ENCODE results near the gene TNFRSF1A. TPM values are rescaled to one million over a fixed set of nuclear protein-coding genes. Genes with fewer than 3 reads are reported as not detected.

Gene TNFRSF1A
- total RNA-seq, 2 experiments from 2014 or later: 16.3 to 19.2 TPM

DNA sequence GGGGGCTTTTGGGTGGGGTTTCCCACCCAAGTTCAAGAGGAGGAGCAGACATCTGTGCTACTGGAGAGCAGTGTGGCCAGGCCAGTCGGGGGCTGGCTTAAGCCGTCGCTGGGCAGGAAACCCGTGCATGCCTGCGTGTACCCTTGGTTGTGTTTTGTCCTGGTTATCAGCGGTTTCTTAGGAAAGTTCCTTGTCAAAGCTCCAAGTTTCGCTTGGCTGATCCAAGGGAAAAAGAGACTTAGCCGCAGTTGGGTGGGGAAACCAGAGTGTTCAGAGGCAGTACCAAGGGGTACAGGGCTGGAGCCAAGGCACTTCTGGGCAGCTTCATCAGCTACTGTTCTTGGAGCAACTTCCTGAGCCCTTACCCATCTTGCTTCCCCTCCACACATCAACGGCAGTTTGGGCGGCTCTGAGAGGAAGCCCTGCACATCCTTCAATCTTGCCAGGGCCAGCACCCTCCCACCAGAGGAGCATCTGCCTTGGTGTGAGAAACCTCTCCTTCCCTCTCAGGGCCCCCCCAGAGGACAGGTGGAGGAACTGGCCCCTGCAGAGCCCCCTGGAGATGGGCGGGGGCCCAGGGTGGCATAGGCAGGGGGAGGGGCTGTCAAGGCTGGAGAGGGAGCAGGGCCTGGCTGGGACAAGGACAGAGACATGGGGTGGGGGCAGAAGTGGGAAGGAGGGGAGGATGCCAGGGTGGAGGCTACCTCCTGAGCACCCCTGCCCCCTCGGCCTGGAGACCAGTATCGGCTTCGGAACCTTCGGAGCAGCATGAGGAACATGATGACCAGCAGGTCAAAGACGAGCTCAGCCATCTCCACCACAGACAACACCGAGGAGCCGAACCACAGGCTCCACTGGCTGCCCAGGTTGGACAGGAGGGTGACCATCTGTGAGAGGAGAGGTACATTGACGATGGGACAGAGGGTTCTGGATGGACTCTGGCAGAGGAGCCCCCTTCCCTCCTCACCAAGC, 5.8 kb upstream of the TNFRSF1A start:
- no peak for TF ChIP-seq CTCF (IDR thresholded peaks at IDR 0.05)
- Mint-ChIP-seq H3K4me3 (no peak overlapping the region), H3K27ac (no peak overlapping the region), H3K4me1 (ENCODE audit: low read depth) (peaks cover 46% of the 10 kb centered on the region), H3K27me3 (no peaks in the 10 kb centered on the region), H3K9me3 (no peaks in the 10 kb centered on the region), H3K36me3 (ENCODE audit: low read depth) (no peaks in the 10 kb centered on the region)
- intact Hi-C loops (cut with DNase I, micrococcal nuclease): no loop called here
- H3K36me3 ChIP-seq (ENCODE audit: insufficient read depth, low read length): no peaks in the 10 kb centered on the region
- DNase-seq: no peak
- no peak overlapping the region for H3K27ac ChIP-seq (ENCODE audit: low read depth in 1 of 2, low read length in 2 of 2)
- POLR2A ChIA-PET: no interaction called here
- peaks cover 49% of the 10 kb centered on the region for H3K4me1 ChIP-seq (ENCODE audit: insufficient read depth, low read length)
- CTCF ChIA-PET: no interaction called here
- peak; percentile 55 for ATAC-seq (ENCODE audit: poor library complexity)
- H3K4me3 ChIP-seq (ENCODE audit: low read length): no peak overlapping the region
- H3K27me3 ChIP-seq (ENCODE audit: control insufficient read depth in 1 of 2, insufficient read depth in 2 of 2, low read length in 2 of 2): no peaks in the 10 kb centered on the region
- no peaks in the 10 kb centered on the region for H3K9me3 ChIP-seq (ENCODE audit: control insufficient read depth in 1 of 2, insufficient read depth in 1 of 2, low read length in 2 of 2)

DNA sequence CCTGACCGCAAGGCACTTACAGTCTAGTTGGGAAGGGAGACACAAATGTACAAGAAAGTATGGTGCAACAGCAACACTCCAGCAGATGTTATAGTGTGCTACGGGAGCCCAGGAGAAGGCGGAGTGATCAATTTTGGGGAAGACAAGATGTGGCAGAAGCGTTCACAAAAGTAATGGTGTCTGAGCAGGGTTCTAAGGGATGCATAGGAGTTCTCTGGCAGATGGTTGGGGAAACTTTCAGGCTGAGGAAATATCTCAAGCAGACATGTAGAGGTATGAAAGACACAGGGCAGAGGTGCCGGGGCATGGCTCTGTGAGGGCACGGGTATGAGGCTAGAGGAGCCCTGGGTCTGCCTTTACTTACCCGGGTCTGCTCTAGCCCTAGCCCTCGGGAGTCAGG, 5.1 kb upstream of the TNFRSF1A start:
- Histone ChIP-seq H3K27me3 (ENCODE audit: control insufficient read depth in 1 of 2, insufficient read depth in 2 of 2, low read length in 2 of 2) (no peaks in the 10 kb centered on the region), H3K27ac (ENCODE audit: low read depth in 1 of 2, low read length in 2 of 2) (no peak overlapping the region), H3K4me3 (ENCODE audit: low read length) (no peak overlapping the region), H3K4me1 (ENCODE audit: insufficient read depth, low read length) (peaks cover 53% of the 10 kb centered on the region), H3K36me3 (ENCODE audit: insufficient read depth, low read length) (no peaks in the 10 kb centered on the region), H3K9me3 (ENCODE audit: control insufficient read depth in 1 of 2, insufficient read depth in 1 of 2, low read length in 2 of 2) (no peaks in the 10 kb centered on the region)
- Mint-ChIP-seq H3K4me1 (ENCODE audit: low read depth) (peaks cover 53% of the 10 kb centered on the region), H3K4me3 (no peak overlapping the region), H3K9me3 (no peaks in the 10 kb centered on the region), H3K27me3 (no peaks in the 10 kb centered on the region), H3K36me3 (ENCODE audit: low read depth) (peaks cover 3% of the 10 kb centered on the region), H3K27ac (no peak overlapping the region)
- intact Hi-C loops (cut with DNase I, micrococcal nuclease): no loop called here
- ChIA-PET CTCF (interaction anchor here (2.2 kb wide), 1 partner anchor 11 kb away, joined by 13 read pairs; no protein-coding TSS in a partner anchor), POLR2A (no interaction called here)
- no peak for TF ChIP-seq CTCF (IDR thresholded peaks at IDR 0.05)
- ATAC-seq (ENCODE audit: poor library complexity) (no peak), DNase-seq (no peak)

DNA sequence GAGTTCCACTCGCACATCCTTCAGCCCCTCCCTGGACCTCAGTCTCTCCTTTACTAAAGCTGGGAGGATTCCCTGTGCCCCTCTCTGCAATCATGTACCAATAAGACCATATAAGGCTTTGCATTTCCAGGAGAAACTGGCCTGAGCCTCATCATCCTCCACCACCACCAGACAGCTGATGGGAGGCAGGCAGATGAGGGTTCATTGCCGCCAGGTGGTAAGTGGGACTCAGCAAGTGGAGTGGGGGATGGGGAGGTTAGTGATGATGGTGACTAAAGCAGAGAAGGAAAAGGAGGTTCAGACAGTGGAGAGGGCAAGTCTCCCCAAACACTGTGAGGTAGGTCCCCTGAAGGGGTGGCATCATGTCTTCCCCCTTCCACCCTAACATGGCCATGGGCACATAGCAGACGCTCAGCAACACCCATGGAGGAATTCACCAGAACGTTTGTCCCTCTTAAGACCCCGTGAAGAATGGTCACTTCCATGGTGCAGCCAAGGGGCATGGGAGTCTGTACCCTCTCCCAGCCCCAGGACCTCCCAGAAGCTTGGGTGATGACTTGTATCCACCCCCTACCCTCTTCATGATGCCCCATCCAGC, 4.5 kb upstream of the TNFRSF1A start:
- no peaks in the 10 kb centered on the region for H3K9me3 ChIP-seq (ENCODE audit: control insufficient read depth in 1 of 2, insufficient read depth in 1 of 2, low read length in 2 of 2)
- peak overlapping the region; percentile 72 for H3K27ac Mint-ChIP-seq
- peaks cover 56% of the 10 kb centered on the region for H3K4me1 Mint-ChIP-seq (ENCODE audit: low read depth)
- no peak for ATAC-seq (ENCODE audit: poor library complexity)
- H3K4me1 ChIP-seq (ENCODE audit: insufficient read depth, low read length): peaks cover 55% of the 10 kb centered on the region
- DNase-seq: no peak
- intact Hi-C loops (cut with DNase I, micrococcal nuclease): no loop called here
- H3K9me3 Mint-ChIP-seq: no peaks in the 10 kb centered on the region
- H3K27me3 Mint-ChIP-seq: no peaks in the 10 kb centered on the region
- H3K27me3 ChIP-seq (ENCODE audit: control insufficient read depth in 1 of 2, insufficient read depth in 2 of 2, low read length in 2 of 2): no peaks in the 10 kb centered on the region
- no peaks in the 10 kb centered on the region for H3K36me3 ChIP-seq (ENCODE audit: insufficient read depth, low read length)
- no peak for TF ChIP-seq CTCF (IDR thresholded peaks at IDR 0.05)
- no peak overlapping the region for H3K27ac ChIP-seq (ENCODE audit: low read depth in 1 of 2, low read length in 2 of 2)
- H3K36me3 Mint-ChIP-seq (ENCODE audit: low read depth): peaks cover 6% of the 10 kb centered on the region
- POLR2A ChIA-PET: interaction anchor here (0.7 to 2.6 kb wide), 8 partner anchors 10 to 117 kb away, joined by 3 to 17 read pairs (median 4); no protein-coding TSS in a partner anchor
- H3K4me3 Mint-ChIP-seq: no peak overlapping the region
- CTCF ChIA-PET: interaction anchor here (1.4 to 2.2 kb wide), 3 partner anchors 11 to 119 kb away, joined by 7 to 13 read pairs (median 7); no protein-coding TSS in a partner anchor
- H3K4me3 ChIP-seq (ENCODE audit: low read length): no peak overlapping the region
